NOMO-1 treated with DMSO at 0.1 percent for 48 hours (cell line): Measurements from ENCODE around the gene MFSD2A.
"Not testable (repeated sequence)": the region's sequence is repeated elsewhere in the genome, so short reads cannot be mapped to it uniquely, and the experiment has no call there.

ENCODE experiments used
- DNase-seq: peaks from one replicate; lab custom pipeline; 2025; ENCODE audit not compliant: unreplicated experiment; lab: John Stamatoyannopoulos, UW

The MFSD2A gene

DNA sequence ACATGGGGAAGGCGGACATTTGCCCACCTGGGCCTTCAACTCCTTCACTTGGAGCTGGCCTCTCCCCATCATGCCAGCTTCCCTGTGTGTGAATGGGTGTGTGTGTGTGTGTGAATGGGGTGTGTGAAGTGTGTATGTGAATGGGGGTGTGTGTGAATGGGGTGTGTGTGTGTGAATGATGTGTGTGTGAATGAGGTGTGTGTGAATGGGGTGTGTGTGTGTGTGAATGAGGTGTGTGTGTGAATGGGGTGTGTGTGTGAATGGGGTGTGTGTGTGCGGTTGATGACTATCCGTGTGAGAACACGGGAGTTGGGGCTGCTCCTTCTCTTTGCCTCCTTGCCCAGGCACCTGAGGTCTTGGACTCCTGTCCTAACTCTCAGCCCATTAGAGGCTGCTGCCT lies 9.6 kb downstream of the MFSD2A start:
- no peak for DNase-seq

DNA sequence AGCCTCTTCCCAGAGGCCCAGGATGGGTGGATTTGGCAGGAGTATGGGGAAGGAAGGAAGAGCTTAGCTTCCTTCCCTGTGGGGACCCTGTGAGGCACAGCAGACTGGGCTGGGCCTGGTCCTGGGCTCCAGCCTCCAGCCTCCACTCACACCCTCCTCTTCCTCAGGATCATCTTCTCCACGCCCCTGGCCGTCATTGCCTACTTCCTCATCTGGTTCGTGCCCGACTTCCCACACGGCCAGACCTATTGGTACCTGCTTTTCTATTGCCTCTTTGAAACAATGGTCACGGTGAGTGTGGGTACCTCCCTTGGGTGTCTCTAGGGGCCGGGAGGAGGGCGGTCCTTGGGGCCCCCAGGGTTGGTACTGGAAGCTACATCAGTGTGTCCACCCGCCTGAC lies 10.1 kb downstream of the MFSD2A start:
- DNase-seq = no peak

DNA sequence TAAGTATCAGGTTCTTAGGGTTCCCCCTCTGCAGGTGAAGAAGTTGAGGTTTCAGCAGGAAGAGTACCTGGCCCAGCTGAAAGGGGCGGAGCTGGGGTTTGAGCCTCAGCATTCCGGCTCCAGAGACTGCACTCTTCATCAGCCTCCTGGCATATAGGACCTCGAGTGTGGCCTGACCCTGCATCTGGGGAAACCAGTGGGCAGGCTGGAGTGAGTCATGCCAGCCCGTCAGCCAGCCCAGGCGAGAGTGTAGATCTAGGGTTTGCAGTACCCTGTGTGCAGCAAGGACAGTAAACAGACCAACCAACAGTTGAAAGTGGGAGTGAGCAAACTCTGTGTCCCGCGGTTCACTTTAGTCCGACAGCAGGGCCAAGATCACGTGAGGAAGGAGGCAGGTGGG lies 14.1 kb downstream of the MFSD2A start:
- DNase-seq = no peak

DNA sequence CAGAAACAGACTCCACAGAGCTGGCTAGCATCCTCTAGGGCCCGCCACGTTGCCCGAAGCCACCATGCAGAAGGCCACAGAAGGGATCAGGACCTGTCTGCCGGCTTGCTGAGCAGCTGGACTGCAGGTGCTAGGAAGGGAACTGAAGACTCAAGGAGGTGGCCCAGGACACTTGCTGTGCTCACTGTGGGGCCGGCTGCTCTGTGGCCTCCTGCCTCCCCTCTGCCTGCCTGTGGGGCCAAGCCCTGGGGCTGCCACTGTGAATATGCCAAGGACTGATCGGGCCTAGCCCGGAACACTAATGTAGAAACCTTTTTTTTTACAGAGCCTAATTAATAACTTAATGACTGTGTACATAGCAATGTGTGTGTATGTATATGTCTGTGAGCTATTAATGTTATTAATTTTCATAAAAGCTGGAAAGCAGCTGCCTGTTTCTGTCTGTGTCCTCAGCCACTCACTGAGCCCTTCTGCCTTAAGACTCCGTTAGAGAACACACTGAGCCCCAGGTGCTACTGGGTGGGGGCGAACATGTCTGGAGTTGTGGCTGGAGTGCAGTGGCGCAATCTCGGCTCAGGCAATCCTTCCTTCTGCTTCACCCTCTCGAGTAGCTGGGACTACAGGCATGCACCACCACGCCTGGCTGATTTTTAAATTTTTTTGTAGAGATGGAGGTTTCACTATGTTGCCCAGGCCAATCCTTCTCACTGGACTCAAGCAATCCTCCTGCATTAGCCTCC lies 14.8 kb downstream of the MFSD2A start:
- no peak for DNase-seq

DNA sequence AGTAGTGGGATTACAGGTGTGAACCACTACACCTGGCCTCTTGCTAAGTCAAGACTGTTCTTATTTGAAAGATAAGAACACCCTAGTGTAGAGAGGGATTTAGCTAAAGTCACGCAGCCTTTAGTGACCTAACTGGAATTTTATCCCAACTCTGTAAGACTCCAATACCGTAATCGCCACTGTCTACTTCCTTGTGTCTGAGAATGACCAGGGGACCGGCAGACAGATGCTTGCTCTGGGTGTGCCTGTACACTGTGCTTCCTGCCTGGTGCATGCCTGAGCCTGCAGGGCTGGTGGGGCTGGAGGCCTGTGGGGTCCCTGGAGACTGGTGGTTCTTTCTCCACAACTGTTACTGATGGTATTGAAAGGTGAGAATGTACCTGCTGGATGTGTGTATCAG lies 15.3 kb downstream of the MFSD2A start:
- no peak for DNase-seq

DNA sequence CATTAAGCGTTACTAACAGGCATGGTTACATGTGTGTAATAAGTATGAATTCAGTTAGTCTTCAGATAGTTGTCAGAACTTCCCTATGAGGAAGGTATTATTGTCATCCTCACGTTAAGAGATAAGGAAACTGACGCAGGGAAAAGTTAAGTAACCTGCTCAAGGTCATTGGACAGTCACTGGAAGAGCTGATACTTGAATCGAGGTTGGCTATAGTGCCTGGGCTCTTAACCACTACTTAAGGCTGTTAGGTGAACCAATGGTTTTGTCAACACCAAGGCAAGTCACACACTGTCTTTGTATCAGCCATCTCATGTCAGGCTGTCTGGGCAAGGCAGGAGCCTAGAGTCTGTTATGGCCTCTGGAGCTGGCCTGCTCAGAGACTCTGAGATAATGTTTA lies 16.2 kb downstream of the MFSD2A start:
- DNase-seq = no peak

DNA sequence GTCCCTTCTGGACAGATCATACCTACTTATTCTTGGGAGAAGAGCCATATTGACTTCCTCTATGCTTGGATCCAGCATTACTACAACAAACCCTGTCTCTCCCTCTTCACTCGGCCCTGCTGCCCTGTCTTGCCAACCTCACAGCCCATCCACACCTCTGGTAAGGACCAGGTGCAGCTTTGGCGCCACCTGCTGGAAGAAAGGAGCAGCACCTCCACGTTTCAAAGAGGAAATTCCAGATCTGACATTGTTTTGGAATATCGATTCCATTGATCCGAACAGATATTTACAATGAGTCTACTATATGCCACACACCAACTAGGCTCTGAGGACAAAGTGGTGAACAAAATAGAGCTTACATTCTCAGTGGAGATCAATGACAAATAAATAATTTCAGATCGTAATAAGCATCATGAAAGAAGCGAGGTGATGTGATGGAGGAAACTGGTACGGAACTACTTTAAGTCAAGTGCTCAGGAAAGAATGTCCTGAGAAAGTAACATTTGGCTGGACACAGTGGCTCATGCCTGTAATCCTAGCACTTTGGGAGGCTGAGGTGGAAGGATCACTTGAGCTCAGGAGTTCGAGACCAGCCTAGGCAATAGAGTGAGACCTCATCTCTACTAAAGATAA lies 18.7 kb downstream of the MFSD2A start:
- DNase-seq = peak; percentile 69

DNA sequence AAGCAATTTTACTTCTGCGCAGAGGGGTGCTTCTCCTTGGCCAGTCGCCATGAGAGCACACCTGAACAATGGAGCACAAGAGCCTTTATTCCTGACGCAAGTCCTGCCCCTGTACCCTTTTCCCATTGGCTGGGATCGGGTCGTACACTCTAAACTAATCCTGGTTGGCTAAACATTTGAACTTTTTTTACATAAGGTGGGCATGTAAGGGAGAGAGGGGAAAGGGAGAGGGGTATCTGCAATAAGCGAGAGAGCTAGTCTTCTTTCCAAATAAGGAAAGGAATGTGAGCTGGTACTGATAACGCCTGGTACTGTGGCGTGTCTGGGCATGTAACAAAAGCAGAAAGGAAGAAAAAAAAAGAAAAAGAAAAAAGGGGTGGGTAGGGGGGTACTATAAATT lies 21.8 kb downstream of the MFSD2A start:
- no peak for DNase-seq

DNA sequence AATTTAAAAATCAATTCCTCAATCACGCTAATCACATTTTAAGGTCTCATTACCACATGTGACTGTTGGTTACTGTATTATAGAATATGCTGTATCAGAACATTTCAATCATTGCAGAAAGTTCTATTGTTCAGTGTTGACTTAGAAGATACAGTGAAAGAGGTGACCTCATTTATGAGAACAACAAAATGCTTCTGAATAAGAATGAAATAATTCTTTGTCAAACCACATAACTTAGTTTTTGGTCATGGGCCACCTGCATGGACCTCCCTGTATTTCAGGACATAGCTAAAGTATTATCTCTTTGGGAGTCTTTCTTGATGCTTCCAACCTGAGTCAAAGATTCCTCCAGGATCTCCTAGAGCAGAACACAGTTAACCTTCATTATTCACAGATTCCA lies 22.3 kb downstream of the MFSD2A start:
- DNase-seq = no peak

DNA sequence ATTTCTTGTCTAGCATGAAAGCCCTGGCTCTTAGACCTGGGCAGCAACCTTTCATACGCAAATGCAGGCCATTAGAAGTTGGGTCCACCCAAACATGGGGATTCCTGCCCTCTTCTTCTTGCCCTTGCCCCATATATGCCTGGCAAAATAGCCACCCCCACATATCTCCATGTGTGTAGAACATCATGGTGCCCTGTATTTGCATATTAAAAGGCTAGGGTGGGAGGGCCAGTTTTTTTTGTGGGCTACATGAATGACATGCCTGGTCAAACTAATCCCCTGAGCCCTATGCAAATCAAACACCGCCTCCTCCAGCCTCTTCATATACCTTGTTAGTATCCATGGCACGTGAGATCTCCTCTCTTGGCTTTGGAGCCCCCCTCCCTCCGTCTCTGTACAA lies 24.7 kb downstream of the MFSD2A start:
- no peak for DNase-seq

DNA sequence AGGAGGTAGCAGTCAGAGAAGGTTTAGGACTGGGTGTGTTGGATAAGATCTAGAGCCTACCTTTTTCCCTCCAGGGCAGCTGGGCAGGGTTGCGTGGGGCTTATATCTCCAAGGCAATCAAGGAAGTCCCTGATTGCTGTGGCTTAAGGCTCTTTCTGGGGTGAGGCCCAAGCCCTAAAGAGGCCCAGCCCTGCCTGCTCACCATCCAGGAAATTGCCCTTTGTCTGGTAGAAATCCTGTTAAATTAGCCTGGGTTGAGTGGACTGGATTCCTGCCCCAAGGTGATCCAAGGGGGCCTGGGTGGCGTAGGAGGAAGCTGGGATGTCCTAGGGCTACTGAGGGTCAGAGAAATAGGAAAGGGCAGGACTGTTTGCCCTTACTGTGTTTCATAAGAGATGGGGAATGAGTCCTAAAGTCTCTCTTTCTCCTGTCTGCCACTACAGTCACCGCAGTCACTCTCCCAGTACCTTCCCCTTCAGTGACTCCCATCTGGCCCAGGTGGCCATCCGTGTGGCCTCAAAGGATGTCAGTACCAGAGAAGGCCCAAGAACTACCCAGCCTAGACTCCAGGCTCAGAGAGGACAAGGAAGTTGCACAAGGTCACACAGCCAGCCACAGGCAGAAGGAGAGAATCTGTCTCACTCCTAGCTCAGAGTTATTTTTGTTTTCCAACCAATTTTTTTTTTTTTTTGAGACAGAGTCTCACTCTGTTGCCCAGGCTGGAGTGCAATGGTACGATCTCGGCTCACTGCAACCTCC lies 25.8 kb downstream of the MFSD2A start:
- peak; percentile 22 for DNase-seq

DNA sequence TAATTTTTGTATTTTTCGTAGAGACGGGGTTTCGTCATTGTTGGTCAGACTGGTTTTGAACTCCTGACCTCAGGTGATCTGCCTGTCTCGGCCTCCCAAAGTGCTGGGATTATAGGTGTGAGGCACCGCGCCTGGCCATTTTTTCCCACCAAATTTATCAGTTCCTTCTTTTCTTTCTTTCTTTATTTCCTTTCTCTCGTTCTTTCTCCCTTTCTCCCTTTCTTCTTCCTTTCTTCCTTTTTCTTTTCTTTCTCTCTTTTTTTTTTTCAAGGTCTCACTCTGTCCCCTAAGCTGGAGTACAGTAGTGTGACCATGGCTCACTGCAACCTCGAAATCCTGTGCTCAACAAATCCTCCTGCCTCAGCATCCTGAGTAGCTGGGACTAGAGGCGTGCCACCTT lies 26.4 kb downstream of the MFSD2A start:
- DNase-seq = no peak

DNA sequence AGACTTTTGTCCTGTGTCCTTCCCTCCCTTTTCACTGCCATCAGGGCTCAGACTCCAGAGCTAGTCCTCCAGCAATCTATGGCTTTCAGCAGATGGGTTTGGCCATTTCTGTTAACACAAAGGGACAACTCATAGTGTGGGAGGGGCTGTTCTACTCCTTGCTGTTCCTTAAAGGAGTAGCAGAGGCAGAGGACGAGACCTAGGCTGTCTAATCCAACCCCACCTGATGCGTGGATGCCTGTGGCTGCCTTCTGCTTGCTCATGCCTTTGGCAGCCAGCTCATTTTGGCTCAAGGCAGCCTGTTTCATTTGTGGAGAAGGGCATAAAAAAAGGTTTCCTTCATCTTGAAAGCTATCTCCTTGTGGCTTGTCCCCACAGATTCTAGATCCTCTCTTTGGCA lies 27.0 kb downstream of the MFSD2A start:
- no peak for DNase-seq

DNA sequence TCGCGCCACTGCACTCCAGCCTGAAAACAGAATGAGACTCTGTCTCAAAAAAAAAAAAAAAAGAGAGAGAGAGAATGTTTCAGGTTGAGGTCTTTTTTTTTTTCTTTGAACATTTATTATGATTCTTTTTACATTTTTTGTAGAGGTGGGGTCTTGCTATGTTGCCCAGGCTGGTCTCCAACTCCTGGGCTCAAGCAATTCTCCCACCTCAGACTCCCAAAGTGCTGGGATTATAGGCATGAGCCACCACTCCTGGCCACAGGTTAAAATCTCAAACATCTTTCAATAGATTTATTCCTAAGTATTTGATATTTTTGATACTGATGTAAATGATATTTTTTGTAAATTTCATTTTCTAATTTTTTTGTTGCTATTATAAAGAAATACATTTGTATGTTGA lies 29.5 kb downstream of the MFSD2A start:
- DNase-seq = not testable (repeated sequence)

DNA sequence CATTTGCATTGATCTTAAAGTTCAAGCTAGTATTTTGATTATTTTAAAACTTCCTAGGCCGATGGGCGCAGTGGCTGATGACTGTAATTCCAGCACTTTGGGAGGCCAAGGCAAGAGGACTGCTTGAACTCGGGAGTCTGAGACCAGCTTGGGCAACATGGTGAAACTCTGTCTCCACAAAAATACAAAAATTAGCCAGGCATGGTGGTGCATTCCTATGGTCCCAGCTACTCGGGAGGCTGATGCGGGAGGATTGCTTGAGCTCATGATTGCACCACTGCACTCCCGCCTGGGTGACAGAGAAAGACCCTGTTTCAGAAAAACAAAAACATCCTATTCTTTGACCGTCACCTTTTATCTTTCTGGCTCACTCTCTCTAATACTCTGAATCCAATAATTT lies 30.0 kb downstream of the MFSD2A start:
- no peak for DNase-seq

DNA sequence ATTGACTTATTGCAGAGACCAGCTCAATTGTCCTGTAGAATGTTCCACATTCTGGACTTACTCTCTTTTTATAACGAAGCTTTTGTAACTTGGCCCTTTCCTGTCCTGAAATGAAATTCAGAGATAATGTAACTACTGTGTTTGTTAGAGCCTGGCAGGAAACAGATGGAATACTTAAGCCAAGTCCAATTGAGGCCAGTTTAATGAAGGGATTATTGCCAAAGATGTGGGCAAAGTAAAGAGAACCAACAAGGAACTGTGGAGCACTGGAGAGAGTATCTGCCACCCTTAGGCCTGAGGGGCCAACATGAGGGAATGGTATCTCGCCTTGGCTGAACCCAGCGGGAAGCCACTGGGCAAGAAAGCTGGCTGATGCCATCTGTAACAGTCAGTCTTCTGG lies 32.9 kb downstream of the MFSD2A start:
- DNase-seq = no peak

DNA sequence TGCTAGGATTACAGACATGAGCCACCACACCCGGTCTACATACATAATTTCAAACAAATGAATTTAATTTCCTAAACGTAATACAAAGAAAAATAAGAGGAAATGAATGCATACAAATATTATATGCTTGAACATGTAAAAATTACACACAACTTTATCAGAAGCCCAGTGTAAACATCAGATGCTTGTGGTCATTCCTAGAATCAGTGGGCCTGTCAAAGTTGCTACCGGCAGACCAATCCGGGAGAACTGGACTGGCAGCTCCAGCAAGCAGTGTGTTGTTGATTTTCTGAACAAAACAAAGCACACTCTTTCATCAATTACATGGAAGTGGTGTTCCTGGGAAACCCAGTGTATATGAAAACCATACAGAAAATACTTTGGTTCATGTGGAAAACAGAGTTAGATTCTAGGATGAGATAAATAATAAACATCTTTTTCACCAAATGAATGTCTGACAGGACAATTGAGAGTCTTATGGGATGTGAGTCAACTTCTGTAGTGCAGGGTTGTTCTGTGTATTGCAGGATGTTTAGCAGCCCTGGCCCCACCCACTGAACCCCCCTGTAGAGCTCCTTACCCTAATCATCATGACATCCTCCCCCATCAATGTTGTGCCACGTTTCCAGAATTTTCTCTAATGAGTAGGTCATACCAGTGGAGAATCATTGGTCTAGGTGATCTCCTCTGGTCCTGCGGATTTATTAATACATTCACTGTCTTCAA lies 33.8 kb downstream of the MFSD2A start:
- no peak for DNase-seq

DNA sequence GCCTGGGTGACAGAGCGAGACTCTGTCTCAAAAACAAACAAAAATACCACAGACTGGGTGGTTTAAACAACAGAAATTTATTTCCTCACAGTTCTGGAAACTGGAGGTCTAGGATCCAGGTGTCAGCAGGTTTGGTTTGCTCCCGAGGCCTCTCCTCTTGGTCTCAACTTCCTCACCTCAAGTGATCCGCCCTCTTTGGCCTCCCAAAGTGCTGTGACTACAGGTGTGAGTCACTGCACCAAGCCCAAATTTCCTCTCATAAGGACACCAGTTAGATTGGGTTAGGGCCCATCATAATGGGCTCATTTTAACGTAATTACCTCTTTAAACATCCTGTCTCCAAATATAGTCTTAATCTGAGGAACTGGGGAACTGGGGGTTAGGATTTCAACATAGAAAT lies 35.5 kb downstream of the MFSD2A start:
- no peak for DNase-seq

DNA sequence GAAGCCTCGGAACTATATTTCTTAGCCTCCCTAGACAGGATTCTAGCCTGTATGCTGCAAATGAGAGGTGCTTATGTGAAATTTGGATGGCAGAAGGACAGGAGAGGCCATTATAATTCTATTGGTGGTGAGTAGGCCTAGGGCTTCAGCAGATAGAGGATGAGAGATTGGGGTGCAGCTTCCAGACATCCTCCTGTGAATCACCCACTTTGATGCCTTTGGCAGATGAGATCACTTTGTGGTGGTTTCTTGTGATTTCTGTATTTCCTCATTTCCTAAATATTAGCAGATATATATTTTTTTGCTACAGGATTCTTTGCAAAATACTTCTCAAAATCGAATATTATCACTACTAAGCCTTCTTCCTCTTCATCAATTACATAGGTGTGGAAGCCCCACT lies 37.3 kb downstream of the MFSD2A start:
- DNase-seq = peak; percentile 31

DNA sequence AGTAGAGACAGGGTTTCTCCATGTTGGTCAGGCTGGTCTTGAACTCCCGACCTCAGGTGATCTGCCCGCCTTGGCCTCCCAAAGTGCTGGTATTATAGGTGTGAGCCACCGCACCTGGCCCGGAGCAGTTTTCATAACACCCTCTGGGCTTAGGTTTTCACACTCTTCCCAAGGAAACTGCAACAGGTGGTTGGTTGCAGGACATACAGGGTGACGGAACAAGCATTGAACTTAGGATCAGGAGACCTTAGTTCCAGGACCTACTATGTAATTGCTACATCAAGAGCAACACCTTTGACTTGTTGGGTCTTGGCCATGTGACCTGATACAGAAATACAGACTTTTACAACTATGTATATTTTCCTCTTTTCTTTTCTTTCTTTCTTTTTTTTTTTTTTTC lies 37.9 kb downstream of the MFSD2A start:
- DNase-seq = no peak

DNA sequence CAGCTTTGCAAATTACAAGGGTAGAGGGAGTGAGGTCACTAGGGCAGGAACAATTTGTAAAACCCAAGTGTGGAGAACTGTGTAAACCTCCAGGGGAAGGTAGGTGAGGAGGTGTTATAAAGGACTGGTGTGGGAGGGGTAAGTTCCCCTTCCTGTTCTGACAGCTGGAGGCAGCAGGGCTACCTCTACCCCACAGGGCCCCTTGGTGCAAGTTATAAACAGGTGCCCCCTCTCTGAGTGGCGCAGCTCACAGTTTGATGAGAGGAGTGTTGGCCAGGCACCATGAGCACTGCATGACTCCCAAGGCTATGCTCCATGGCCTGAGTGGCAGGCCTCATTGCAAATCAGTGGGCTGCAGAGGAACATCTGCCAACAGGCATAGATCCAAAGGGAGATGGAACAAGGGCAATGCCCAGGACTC lies 41.0 kb downstream of the MFSD2A start:
- no peak for DNase-seq
